Measurements from ENCODE around the gene GRIN2C. TPM values are rescaled to one million over a fixed set of nuclear protein-coding genes. Genes with fewer than 3 reads are reported as not detected.

Gene GRIN2C
- total and polyA plus RNA-seq, 9 of the 15 experiments (the other 6 are each of a cell fraction or from before 2014, with no cell fraction given) = under 0.01 to 0.33 (median 0.10) TPM; not detected in 2

GRCh38 chr17:74852237-74853047 is 7.2 kb downstream of the GRIN2C start:
- H3K4me3 ChIP-seq = 0 out of 2 replicates have a peak overlapping the region, but pooled peaks have one; percentile 12
- intact Hi-C loops (cut with micrococcal nuclease) = loop anchor here (5.0 kb wide), 1 partner anchor 110 kb away; no protein-coding TSS in a partner anchor
- peak overlapping the region; percentile 46; the same call in 1 of the 2 replicates for H3K4me2 ChIP-seq (ENCODE audit: insufficient read depth, low read length)
- POLR2A ChIA-PET = interaction anchor here (0.6 to 2.5 kb wide), 7 partner anchors 10 to 933 kb away, joined by 3 to 17 read pairs (median 3); partner anchors contain the start of gene FDXR
- peak; percentile 81 to 95 (median 92) for DNase-seq (ENCODE audit: extremely low read depth in 1 of 4, low spot score in 3 of 4)
- peaks cover 0 to 33% of the 10 kb centered on the region in 2 experiments; a peak in 2 of 5 replicates for H3K4me1 ChIP-seq (replicated peaks in 1 of 2; ENCODE audit: control insufficient read depth in 2 of 2, insufficient read depth in 2 of 2, low read length in 2 of 2)
- peak; percentile 93 for ATAC-seq
- H3K79me2 ChIP-seq (ENCODE audit: control insufficient read depth, insufficient read depth, low read length) = no peaks in the 10 kb centered on the region
- peak overlapping the region in 1 of 2 experiments; percentile 74; a peak in 2 of 4 replicates for H3K9ac ChIP-seq (ENCODE audit: insufficient read depth in 1 of 2, low read depth in 2 of 2, low read length in 2 of 2)
- no peaks in the 10 kb centered on the region for H3K9me3 ChIP-seq (replicated peaks; ENCODE audit: control insufficient read depth, insufficient read depth, low read depth, low read length)
- FAIRE-seq = peak; percentile 48
- no peak overlapping the region for H3K27ac ChIP-seq (ENCODE audit: extremely low read depth, low read depth, low read length)
- no peaks in the 10 kb centered on the region for H3K36me3 ChIP-seq (ENCODE audit: control insufficient read depth, insufficient read depth, low read length)
- in situ Hi-C loops (cut with MboI) = no loop called here
- CTCF ChIA-PET (ENCODE audit: low intra/inter-chr PET ratio) = no interaction called here
- peaks cover 4% of the 10 kb centered on the region for H3K9me1 ChIP-seq (ENCODE audit: control insufficient read depth, insufficient read depth, low read length)
- 23% methylated on average over 31 of the region's 76 CpGs for WGBS (ENCODE audit: insufficient coverage, low coverage, missing lambda C conversion rate)
- H4K20me1 ChIP-seq (replicated peaks; ENCODE audit: control insufficient read depth, insufficient read depth, low read length) = 0 out of 2 replicates have a peak, but pooled peaks cover 3% of the 10 kb centered on the region
- peak overlapping the region; percentile 76 for H2AFZ ChIP-seq (ENCODE audit: low read depth, low read length)
- H3K27me3 ChIP-seq (ENCODE audit: control insufficient read depth in 2 of 2, insufficient read depth in 2 of 2, low read length in 2 of 2) = peaks cover 0 to 40% of the 10 kb centered on the region in 2 experiments; a peak in 2 of 5 replicates
- no TSS peak for BruUV-seq (replicated peaks)
- TF ChIP-seq POLR2G (IDR thresholded peaks at IDR 0.05; ENCODE audit: low read depth, low read length) = peak; percentile 60
- TF ChIP-seq RAD51 (IDR thresholded peaks at IDR 0.05; ENCODE audit: borderline replicate concordance, low read depth) = no peak
- no peak for TF ChIP-seq EZH2 (IDR thresholded peaks at IDR 0.05; ENCODE audit: borderline replicate concordance, low read depth, low read length)
- peak; percentile 67 for TF ChIP-seq CXXC5 (CRISPR knock-in tag; IDR thresholded peaks at IDR 0.05)
- no peak for TF ChIP-seq SMAD1 (IDR thresholded peaks at IDR 0.05; ENCODE audit: low read depth, low read length, partially characterized antibody)
- TF ChIP-seq MCM2 (IDR thresholded peaks at IDR 0.05; ENCODE audit: low read depth) = no peak
- TF ChIP-seq, protein P1, sequence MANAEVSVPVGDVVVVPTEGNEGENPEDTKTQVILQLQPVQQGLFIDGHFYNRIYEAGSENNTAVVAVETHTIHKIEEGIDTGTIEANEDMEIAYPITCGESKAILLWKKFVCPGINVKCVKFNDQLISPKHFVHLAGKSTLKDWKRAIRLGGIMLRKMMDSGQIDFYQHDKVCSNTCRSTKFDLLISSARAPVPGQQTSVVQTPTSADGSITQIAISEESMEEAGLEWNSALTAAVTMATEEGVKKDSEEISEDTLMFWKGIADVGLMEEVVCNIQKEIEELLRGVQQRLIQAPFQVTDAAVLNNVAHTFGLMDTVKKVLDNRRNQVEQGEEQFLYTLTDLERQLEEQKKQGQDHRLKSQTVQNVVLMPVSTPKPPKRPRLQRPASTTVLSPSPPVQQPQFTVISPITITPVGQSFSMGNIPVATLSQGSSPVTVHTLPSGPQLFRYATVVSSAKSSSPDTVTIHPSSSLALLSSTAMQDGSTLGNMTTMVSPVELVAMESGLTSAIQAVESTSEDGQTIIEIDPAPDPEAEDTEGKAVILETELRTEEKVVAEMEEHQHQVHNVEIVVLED (CRISPR knock-in tag; IDR thresholded peaks at IDR 0.05) = peak; percentile 87
- TF ChIP-seq CHD4 (IDR thresholded peaks at IDR 0.05; ENCODE audit: insufficient read depth, insufficient replicate concordance, low read depth, low read length, poor library complexity, severe bottlenecking) = no peak
- no peak for TF ChIP-seq HDAC2 (IDR thresholded peaks at IDR 0.05)
- TF ChIP-seq HDAC6 (IDR thresholded peaks at IDR 0.05; ENCODE audit: low read depth, low read length) = no peak
- TF ChIP-seq FOXA3 (CRISPR knock-in tag; conservative IDR thresholded peaks at IDR 0.05 in 1 of 2, IDR thresholded peaks at IDR 0.05 in 1 of 2) = no peak
- no peak for TF ChIP-seq ILK (tag; IDR thresholded peaks at IDR 0.05; ENCODE audit: borderline replicate concordance, low read depth)
- TF ChIP-seq TAF7 (tag; IDR thresholded peaks at IDR 0.05) = no peak
- no peak for TF ChIP-seq ESRRA (IDR thresholded peaks at IDR 0.05; ENCODE audit: borderline replicate concordance, low read depth)
- TF ChIP-seq ZNF24 (IDR thresholded peaks at IDR 0.05) = no peak
- TF ChIP-seq JUN (IDR thresholded peaks at IDR 0.05; ENCODE audit: borderline replicate concordance, low read depth, low read length) = no peak
- TF ChIP-seq JUN (CRISPR knock-in tag; IDR thresholded peaks at IDR 0.05; ENCODE audit: borderline replicate concordance) = peak; percentile 72
- TF ChIP-seq ZNF224 (CRISPR knock-in tag; IDR thresholded peaks at IDR 0.05) = peak; percentile 80
- peak; percentile 96 for TF ChIP-seq L3MBTL2 (IDR thresholded peaks at IDR 0.05)
- 0 out of 2 replicates have a peak, but pooled peaks have one; percentile 61 for TF ChIP-seq E2F5 (CRISPR knock-in tag; IDR thresholded peaks at IDR 0.05)

All from K562 (cell line).